ENCODE results near the gene LY9. TPM values are rescaled to one million over a fixed set of nuclear protein-coding genes. Genes with fewer than 3 reads are reported as not detected.

Gene LY9
- total RNA-seq, 4 donors from 2014 or later = 0.40 to 9.4 (median 1.8) TPM

DNA sequence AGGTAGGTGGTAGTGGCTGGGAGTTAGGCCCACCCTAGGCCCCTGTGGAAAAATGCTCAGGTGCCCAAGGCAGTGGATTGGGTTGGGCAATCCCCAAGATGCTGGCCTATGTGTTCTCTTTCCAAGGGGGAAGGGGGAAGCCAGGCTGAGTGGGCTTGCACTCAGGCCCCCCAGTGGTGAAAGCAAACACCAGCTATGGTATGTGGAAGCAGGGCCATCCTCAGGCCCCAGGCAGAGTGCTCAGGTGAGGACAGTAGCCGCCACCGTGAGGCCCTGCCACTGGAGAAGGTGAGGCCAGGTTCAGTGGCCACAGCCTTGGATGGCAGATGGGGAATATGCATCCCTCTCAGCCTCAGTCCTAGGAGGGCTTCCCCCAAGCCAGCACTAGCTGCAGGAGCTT, 11.8 kb downstream of the LY9 start:
- Histone ChIP-seq H3K36me3 (no peaks in the 10 kb centered on the region), H3K9me3 (peaks cover 6 to 7% of the 10 kb centered on the region in 2 donors), H3K4me1 (no peaks in the 10 kb centered on the region), H3K27ac (no peak overlapping the region), H3K27me3 (no peaks in the 10 kb centered on the region), H3K4me3 (no peak overlapping the region)
- in situ Hi-C loops (cut with MboI; ENCODE audit: low pct_ligation_motif_present in 1 of 4, low pct_unique_long_range_greater_than_20kb in 1 of 4, low sequenced_read_pairs in 3 of 4) = no loop called here
- 92% methylated on average over 2 of the region's 2 CpGs; no CpG with 5 or more reads in 1 of the 2 donors for WGBS, 2 donors (ENCODE audit: low coverage in 1 of 2)
- TF ChIP-seq EP300 (IDR thresholded peaks at IDR 0.05; ENCODE audit: low read depth) (no peak), POLR2AphosphoS5 (IDR thresholded peaks at IDR 0.05) (no peak), POLR2A (IDR thresholded peaks at IDR 0.05) (no peak), CTCF (IDR thresholded peaks at IDR 0.05) (no peak)
- intact Hi-C loops (cut with DNase I; ENCODE audit: low total_unique reads) = no loop called here
- no peak for DNase-seq

DNA sequence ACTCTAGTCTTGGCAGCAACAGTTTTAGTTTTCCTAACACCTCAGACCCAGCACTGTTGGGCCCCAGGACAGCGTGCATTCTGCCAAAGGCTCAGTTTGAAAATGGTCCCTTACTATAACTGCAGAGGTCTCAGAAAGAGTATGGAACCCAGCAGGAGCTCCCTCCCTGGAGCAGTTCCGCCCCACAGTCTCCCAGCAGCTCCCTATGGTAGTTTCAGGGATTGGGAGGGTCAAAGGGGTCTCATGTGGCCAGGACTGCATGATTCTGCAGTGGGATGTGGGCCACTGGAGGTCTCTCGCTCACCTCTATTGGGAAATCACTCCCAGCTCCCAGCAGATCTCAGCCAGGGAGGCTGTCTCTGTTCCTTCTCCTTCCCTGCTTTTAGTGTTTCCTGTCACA, 12.3 kb downstream of the LY9 start:
- Histone ChIP-seq H3K27me3 (no peaks in the 10 kb centered on the region), H3K27ac (no peak overlapping the region), H3K4me1 (no peaks in the 10 kb centered on the region), H3K36me3 (no peaks in the 10 kb centered on the region), H3K4me3 (no peak overlapping the region), H3K9me3 (peaks cover 6 to 7% of the 10 kb centered on the region in 2 donors)
- no peak for DNase-seq
- intact Hi-C loops (cut with DNase I; ENCODE audit: low total_unique reads) = no loop called here
- in situ Hi-C loops (cut with MboI; ENCODE audit: low pct_ligation_motif_present in 1 of 4, low pct_unique_long_range_greater_than_20kb in 1 of 4, low sequenced_read_pairs in 3 of 4) = no loop called here
- TF ChIP-seq EP300 (IDR thresholded peaks at IDR 0.05; ENCODE audit: low read depth) (no peak), CTCF (IDR thresholded peaks at IDR 0.05) (no peak)
- 80 to 83% methylated on average over 1 to 3 of the region's 3 CpGs for WGBS, 2 donors (ENCODE audit: low coverage in 1 of 2)

DNA sequence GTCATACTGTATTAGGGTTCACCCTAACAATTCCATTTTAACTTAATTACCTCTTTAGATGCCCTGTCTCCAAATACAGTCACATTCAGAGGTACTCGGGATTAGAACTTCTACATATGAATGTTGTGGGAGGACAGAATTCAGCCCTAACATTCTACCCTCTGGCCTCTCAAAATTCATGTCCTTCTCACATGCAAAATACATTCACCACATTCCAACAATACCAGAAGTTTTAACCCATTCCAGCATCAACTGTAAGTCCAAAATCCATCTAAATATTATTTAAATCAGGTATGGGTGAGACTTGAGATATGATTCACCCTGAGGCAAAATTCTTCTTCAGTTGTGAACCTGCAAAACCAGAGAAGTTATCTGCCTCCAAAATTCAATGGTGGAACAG, 14.5 kb downstream of the LY9 start:
- in situ Hi-C loops (cut with MboI; ENCODE audit: low pct_ligation_motif_present in 1 of 4, low pct_unique_long_range_greater_than_20kb in 1 of 4, low sequenced_read_pairs in 3 of 4) (no loop called here), intact Hi-C loops (cut with DNase I; ENCODE audit: low total_unique reads) (no loop called here)
- peaks cover 6 to 7% of the 10 kb centered on the region in 2 donors for H3K9me3 ChIP-seq
- no peak overlapping the region for H3K27ac ChIP-seq
- DNase-seq = no peak
- 20 to 57% methylated on average over 1 of the region's 1 CpG for WGBS, 2 donors (ENCODE audit: low coverage in 1 of 2)
- no peaks in the 10 kb centered on the region for H3K36me3 ChIP-seq
- H3K4me3 ChIP-seq = no peak overlapping the region
- H3K27me3 ChIP-seq = no peaks in the 10 kb centered on the region
- TF ChIP-seq CTCF (IDR thresholded peaks at IDR 0.05) (no peak), POLR2AphosphoS5 (IDR thresholded peaks at IDR 0.05) (no peak), EP300 (IDR thresholded peaks at IDR 0.05; ENCODE audit: low read depth) (no peak), POLR2A (IDR thresholded peaks at IDR 0.05) (no peak)
- no peaks in the 10 kb centered on the region for H3K4me1 ChIP-seq

DNA sequence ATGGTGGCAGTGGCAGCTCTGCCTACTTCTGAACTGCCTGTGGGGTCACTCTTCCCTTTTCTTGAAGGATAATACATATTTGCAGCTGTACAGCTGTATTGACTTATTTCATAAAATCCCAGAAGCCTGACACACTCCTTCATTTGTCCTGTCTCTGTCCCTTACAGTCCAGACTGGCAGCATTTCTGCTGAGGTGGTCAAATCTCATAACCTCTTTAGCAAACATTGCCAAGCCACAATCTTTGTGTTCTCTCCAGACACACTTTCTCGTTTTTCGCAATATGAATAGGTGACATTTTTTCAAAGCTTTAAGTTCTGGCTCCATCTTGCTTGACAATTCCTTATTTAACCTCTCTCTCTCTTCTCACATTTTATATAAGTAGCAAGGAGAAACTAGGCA, 15.2 kb downstream of the LY9 start:
- in situ Hi-C loops (cut with MboI; ENCODE audit: low pct_ligation_motif_present in 1 of 4, low pct_unique_long_range_greater_than_20kb in 1 of 4, low sequenced_read_pairs in 3 of 4) = no loop called here
- no peak overlapping the region for H3K4me3 ChIP-seq
- no peak for TF ChIP-seq POLR2AphosphoS5 (IDR thresholded peaks at IDR 0.05)
- TF ChIP-seq CTCF (IDR thresholded peaks at IDR 0.05) = no peak
- no peak for TF ChIP-seq EP300 (IDR thresholded peaks at IDR 0.05; ENCODE audit: low read depth)
- no peak for TF ChIP-seq POLR2A (IDR thresholded peaks at IDR 0.05)

More for the DNA sequence above, 15.2 kb downstream of the LY9 start:
- no peak for DNase-seq
- WGBS, 2 donors (ENCODE audit: low coverage in 1 of 2) = 83 to 86% methylated on average over 2 of the region's 2 CpGs
- Histone ChIP-seq H3K9me3 (peaks cover 6 to 7% of the 10 kb centered on the region in 2 donors), H3K27me3 (no peaks in the 10 kb centered on the region), H3K36me3 (no peaks in the 10 kb centered on the region), H3K4me1 (no peaks in the 10 kb centered on the region), H3K27ac (no peak overlapping the region)
- intact Hi-C loops (cut with DNase I; ENCODE audit: low total_unique reads) = no loop called here
